Activated naive CD4-positive, alpha-beta T cell treated with anti-CD3 and anti-CD28 coated beads, Interleukin-2, amount 50 U/mL, for 72 hours (primary cell): ENCODE results near the gene CCDC24. TPM values are rescaled to one million over a fixed set of nuclear protein-coding genes. Genes with fewer than 3 reads are reported as not detected.

Experiments
- ATAC-seq, 2 donors: fragments of 150-1000 bp; cut with Tn5 transposase; 2 replicates each; pipeline ENCODE4 v1.10.0; 2021; ENCODE audit warnings: mild to moderate bottlenecking in 2 of 2, moderate library complexity in 2 of 2
- DNase-seq, 2 donors: peaks; one replicate each; pipeline ENCODE4 v3.0.0; 2021 to 2022; ENCODE audit warnings: low spot score in 2 of 2
- H3K27ac Mint-ChIP-seq, 2 donors: one replicate each; pipeline ENCODE4 v1.8.0; 2022; ENCODE audit warnings: mild to moderate bottlenecking in 2 of 2, mixed read lengths in 2 of 2
- H3K36me3 Mint-ChIP-seq, 2 donors: one replicate each; pipeline ENCODE4 v1.8.0; 2022; ENCODE audit warnings: mixed read lengths in 2 of 2
- H3K9me3 Mint-ChIP-seq, 2 donors: one replicate each; pipeline ENCODE4 v1.8.0; 2022; ENCODE audit warnings: mixed read lengths in 2 of 2
- total RNA-seq, 2 donors: library from RNA; stranded (reverse); gene quantifications; one replicate each; pipeline ENCODE4 v1.2.3, GENCODE V29; 2022

The CCDC24 gene
- total RNA-seq, 2 donors from 2014 or later = 1.4 to 1.8 TPM

- ATAC-seq = peak; percentile 2 to 6
- Mint-ChIP-seq H3K9me3 (no peaks in the 10 kb centered on the region), H3K27ac (peak overlapping the region; percentile 65 to 91), H3K36me3 (peaks cover 29 to 39% of the 10 kb centered on the region in 2 donors)
- DNase-seq = no peak
Observed at GRCh38 chr1:43975249-43975961, 16.0 kb upstream of the CCDC24 start.

DNA sequence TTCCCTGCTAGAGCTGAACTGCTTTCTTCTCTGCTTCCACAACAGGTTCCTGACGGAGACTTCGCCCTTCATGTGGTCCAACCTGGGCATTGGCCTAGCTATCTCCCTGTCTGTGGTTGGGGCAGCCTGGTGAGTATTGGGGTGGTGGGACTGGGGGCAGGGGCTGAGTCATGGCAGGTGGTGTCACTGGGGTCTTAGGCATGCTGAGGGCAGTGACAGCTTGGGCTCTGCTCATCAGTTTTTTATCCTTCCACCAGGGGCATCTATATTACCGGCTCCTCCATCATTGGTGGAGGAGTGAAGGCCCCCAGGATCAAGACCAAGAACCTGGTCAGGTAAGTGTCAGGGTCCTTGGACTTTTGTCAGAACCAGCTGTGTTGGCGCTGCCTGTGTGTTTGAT is 15.4 kb upstream of the CCDC24 start:
- ATAC-seq (no peak), DNase-seq (no peak)
- Mint-ChIP-seq H3K9me3 (no peaks in the 10 kb centered on the region), H3K27ac (peak overlapping the region; percentile 65 to 91), H3K36me3 (peaks cover 29 to 43% of the 10 kb centered on the region in 2 donors)

DNA sequence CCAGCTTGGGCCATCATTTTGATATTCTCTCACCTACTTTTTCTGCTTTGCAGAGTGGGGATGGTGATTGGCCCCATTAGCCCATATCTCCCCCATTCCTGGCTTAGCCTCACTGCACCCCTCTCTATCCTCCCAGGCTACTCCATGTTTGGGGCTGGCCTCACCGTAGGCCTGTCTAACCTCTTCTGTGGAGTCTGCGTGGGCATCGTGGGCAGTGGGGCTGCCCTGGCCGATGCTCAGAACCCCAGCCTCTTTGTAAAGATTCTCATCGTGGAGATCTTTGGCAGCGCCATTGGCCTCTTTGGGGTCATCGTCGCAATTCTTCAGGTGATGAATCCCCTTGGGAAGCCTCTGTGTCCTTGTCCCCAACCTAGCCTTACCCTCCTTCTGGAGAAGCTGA is 14.5 kb upstream of the CCDC24 start:
- Mint-ChIP-seq H3K27ac (no peak overlapping the region), H3K36me3 (peaks cover 29 to 43% of the 10 kb centered on the region in 2 donors), H3K9me3 (no peaks in the 10 kb centered on the region)
- no peak for DNase-seq
- no peak for ATAC-seq

DNA sequence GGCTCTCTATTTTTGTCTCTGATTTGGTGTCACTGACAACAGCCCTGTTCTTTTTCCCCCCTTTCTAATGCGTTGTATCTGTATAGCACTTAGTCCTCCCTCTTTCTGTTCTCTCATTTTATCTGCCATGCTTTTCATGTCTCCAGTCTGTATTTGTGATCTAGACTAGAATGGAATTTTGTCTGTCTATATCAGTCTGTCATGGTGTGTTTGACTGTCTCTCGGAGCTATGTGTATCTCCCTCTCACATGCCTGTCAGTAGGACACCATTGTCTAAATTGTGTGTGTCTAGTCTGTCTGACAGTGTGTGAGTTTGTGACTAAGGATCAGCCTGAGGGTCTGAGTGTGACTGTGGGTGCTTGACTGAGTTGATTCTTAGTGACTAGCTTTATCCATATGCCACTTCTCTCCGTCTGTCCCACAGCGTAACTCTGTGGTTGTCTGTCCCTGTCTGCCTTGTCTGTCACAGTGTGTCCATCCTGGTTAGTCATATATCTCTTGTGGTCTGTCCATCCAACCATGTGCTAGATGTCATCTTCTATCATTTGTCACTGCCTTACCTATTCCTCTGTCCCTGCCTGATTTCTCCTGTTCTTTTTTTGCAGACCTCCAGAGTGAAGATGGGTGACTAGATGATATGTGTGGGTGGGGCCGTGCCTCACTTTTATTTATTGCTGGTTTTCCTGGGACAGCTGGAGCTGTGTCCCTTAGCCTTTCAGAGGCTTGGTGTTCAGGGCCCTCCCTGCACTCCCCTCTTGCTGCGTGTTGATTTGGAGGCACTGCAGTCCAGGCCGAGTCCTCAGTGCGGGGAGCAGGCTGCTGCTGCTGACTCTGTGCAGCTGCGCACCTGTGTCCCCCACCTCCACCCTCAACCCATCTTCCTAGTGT is 13.8 kb upstream of the CCDC24 start:
- Mint-ChIP-seq H3K36me3 (peaks cover 29 to 43% of the 10 kb centered on the region in 2 donors), H3K27ac (no peak overlapping the region), H3K9me3 (no peaks in the 10 kb centered on the region)
- ATAC-seq (peak in 1 of 2 donors; percentile 9), DNase-seq (no peak)

- H3K36me3 Mint-ChIP-seq = peaks cover 27 to 42% of the 10 kb centered on the region in 2 donors
Observed at GRCh38 chr1:43978264-43978550, 13.2 kb upstream of the CCDC24 start.

DNA sequence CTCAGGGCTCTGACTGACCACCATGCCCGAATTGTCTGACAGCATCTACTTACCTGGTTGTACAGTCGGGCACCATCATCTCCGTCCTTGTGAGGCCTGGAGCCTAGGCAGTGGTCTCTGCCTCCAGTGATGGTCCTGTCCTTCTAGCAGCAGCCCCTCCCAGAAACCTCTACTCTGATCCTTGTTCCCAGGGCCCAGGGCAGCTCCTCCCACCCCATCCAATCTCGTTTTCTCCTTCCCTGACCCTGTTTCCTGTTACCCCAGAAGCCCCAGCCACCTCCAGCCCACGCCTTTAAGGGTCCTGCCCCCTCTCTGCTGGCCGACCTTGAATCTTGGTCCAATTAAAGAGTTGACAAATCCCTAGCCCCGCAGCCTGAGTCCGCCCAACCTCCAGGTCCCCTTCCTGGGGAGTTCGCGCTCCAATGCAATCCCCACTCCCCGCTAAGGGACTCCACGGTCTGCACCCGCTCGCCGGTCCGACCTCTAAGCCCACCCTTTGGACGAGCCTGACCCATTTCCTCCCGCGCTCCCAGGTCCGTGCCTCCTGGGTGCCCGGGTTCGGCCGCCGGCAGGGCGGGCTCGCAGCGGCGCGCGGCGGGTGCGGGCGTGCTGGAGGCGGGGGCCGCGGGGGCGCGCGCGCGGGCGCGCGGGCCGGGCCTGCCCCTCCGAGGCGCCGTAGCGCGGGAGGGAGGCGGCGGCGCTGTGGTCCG is 12.7 kb upstream of the CCDC24 start, which contains the start of gene B4GALT2:
B4GALT2 (plus strand) TSS at position 660 of the 710 bp plus-strand sequence. CDS start 1,951 bp downstream, outside the sequence.
- Mint-ChIP-seq H3K36me3 (peaks cover 23 to 37% of the 10 kb centered on the region in 2 donors), H3K9me3 (no peaks in the 10 kb centered on the region), H3K27ac (peak within 1 kb of the TSS; percentile 31 to 77)
- DNase-seq (peak; percentile 63 to 65), ATAC-seq (peak; percentile 15)

More at GRCh38 chr1:43978264-43978550, 13.2 kb upstream of the CCDC24 start:
- Mint-ChIP-seq H3K27ac (peak overlapping the region in 1 of 2 donors; percentile 67), H3K9me3 (no peaks in the 10 kb centered on the region)
- ATAC-seq (no peak), DNase-seq (no peak)

GRCh38 chr1:43979261-43979527 is 12.2 kb upstream of the CCDC24 start:
- H3K9me3 Mint-ChIP-seq = no peaks in the 10 kb centered on the region
- peaks cover 23 to 35% of the 10 kb centered on the region in 2 donors for H3K36me3 Mint-ChIP-seq
- ATAC-seq = no peak
- no peak for DNase-seq
- H3K27ac Mint-ChIP-seq = no peak overlapping the region

DNA sequence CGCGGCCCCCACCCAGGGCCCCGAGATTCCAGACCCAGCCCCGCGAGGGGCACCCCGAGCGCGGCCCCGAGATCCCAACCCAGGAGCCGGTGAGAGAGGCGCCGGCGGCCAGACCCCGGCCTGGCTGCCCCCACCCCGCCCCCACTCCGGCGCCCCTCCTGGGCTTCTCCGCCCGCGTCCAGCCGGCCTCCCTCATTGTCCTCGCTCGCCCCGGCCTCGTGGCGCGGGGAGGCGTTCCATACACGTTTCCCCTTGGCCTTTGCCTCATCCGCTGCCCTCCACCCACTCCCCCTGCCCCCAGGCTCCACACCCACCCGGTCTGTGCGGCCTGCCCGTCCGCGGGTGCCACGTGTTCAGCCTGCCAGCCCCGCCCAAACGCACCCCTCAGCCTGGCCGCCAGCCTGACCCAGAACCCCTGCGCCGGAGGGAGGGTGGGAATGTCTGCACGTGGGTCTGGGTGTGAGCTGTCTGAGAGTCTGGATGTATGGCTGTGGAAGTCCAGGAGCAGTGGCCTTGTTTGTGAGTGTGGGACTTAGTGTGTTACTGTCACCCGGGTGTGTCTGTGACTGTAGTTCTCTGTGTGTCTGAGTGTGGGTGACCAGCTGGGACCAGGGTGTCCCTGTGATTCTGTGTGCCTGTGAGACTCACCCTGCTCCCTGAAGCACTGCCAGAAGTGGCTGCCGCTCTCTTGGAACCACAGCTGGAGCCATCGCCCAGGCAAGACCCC is 11.7 kb upstream of the CCDC24 start:
- DNase-seq (peak in 1 of 2 donors; percentile 45), ATAC-seq (peak; percentile 2 to 28)
- H3K27ac Mint-ChIP-seq = peak overlapping the region; percentile 31 to 56
- no peaks in the 10 kb centered on the region for H3K9me3 Mint-ChIP-seq
- H3K36me3 Mint-ChIP-seq = peaks cover 23 to 35% of the 10 kb centered on the region in 2 donors

- Mint-ChIP-seq H3K36me3 (peaks cover 23 to 33% of the 10 kb centered on the region in 2 donors), H3K27ac (peak overlapping the region in 1 of 2 donors; percentile 31), H3K9me3 (no peaks in the 10 kb centered on the region)
- DNase-seq (no peak), ATAC-seq (no peak)
Observed at GRCh38 chr1:43980255-43981134, 10.9 kb upstream of the CCDC24 start.

GRCh38 chr1:43981135-43981491 is 10.3 kb upstream of the CCDC24 start:
- H3K9me3 Mint-ChIP-seq = no peaks in the 10 kb centered on the region
- ATAC-seq (no peak), DNase-seq (no peak)
- H3K27ac Mint-ChIP-seq = no peak overlapping the region
- peaks cover 21 to 27% of the 10 kb centered on the region in 2 donors for H3K36me3 Mint-ChIP-seq

- no peak overlapping the region for H3K27ac Mint-ChIP-seq
- peaks cover 16 to 22% of the 10 kb centered on the region in 2 donors for H3K36me3 Mint-ChIP-seq
Observed at GRCh38 chr1:43981636-43982035, 9.8 kb upstream of the CCDC24 start.

DNA sequence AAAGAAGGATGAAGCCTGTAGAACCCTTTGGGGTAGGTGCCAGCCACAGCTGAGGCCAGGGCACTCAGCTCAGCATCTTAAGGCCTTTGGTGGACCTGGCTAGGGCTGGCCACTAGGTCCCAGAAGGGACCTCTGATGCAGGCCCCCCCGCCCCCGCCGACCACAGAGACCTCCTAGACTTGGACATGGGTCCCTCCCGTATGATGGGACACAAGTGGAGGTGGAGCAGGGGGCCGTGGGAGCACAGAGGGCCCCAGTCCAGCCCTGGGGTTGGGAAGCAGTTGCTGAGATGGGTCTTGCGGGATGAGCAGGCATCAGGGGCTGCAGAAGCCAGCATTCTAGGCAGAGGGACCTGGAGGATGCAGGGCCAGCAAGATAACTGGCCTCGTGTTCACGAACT is 9.2 kb upstream of the CCDC24 start:
- Mint-ChIP-seq H3K9me3 (no peaks in the 10 kb centered on the region), H3K27ac (no peak overlapping the region), H3K36me3 (peaks cover 10 to 16% of the 10 kb centered on the region in 2 donors)
- no peak for ATAC-seq
- DNase-seq = no peak

More at GRCh38 chr1:43981636-43982035, 9.8 kb upstream of the CCDC24 start:
- no peaks in the 10 kb centered on the region for H3K9me3 Mint-ChIP-seq
- no peak for ATAC-seq
- DNase-seq = no peak

DNA sequence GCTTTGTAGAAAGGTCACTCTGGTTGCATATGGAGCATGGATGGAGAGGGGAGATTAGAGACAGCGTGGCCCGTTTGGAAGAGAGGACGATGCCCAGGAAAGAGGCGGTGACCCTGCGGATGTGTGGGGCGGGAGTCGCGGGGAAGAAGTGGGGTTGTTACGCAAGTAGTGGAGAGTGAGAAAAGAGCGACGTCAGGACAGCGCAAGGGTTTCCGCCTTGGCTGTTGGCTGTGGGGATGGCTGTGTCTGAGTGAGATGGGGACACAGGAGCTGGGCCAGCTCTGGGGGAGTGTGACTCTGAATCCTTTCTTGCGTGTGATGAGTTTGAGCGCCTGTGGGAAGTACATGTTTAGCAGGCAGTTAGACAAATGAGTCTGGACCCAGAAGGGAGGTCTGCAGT is 8.6 kb upstream of the CCDC24 start:
- DNase-seq = no peak
- Mint-ChIP-seq H3K9me3 (no peaks in the 10 kb centered on the region), H3K36me3 (peaks cover 4 to 10% of the 10 kb centered on the region in 2 donors), H3K27ac (peak overlapping the region in 1 of 2 donors; percentile 7)
- no peak for ATAC-seq

GRCh38 chr1:43983253-43983899 is 8.0 kb upstream of the CCDC24 start:
- DNase-seq = no peak
- H3K27ac Mint-ChIP-seq = peak overlapping the region in 1 of 2 donors; percentile 7
- ATAC-seq = no peak

DNA sequence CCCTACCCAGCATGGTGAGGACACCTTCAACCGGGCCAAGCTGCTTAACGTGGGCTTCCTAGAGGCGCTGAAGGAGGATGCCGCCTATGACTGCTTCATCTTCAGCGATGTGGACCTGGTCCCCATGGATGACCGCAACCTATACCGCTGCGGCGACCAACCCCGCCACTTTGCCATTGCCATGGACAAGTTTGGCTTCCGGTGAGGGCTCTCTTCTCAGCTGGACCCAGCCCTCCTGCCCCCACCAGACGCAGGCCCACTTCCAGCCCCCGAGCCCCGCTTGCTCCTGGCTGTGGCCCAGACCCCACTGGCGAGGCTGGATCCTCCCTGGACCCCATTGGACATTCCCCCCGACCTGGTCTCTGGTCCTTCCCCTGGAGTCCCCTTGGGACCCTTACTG is 6.5 kb upstream of the CCDC24 start:
- no peak overlapping the region for H3K27ac Mint-ChIP-seq
- ATAC-seq (no peak), DNase-seq (no peak)
- H3K9me3 Mint-ChIP-seq = no peaks in the 10 kb centered on the region
- peaks cover 0 to 6% of the 10 kb centered on the region in 2 donors for H3K36me3 Mint-ChIP-seq

More at GRCh38 chr1:43983253-43983899, 8.0 kb upstream of the CCDC24 start:
- Mint-ChIP-seq H3K36me3 (peaks cover 0 to 6% of the 10 kb centered on the region in 2 donors), H3K9me3 (no peaks in the 10 kb centered on the region)
